Upper lobe of left lung (tissue), 4 donors: Measurements from ENCODE around the gene OR52E2.

Experiments
- EP300 ChIP-seq, 4 donors: sonication (generic); formaldehyde crosslinking; IDR thresholded peaks; one replicate each; pipeline ENCODE4 v1.5.1; 2017; ENCODE audit warnings: antibody characterized with exemption in 4 of 4, control low read depth in 2 of 4
- TF ChIP-seq, protein P1 (sequence below), 6 experiments: fragments of 450-650 bp in 4 of 6; fragments of 200-600 bp in 2 of 6; sonication (generic) in 2 of 6; IDR thresholded peaks; one replicate each; pipeline ENCODE4 v1.5.1; 2016 to 2019; ENCODE audit warnings: antibody characterized with exemption in 6 of 6

DNA sequence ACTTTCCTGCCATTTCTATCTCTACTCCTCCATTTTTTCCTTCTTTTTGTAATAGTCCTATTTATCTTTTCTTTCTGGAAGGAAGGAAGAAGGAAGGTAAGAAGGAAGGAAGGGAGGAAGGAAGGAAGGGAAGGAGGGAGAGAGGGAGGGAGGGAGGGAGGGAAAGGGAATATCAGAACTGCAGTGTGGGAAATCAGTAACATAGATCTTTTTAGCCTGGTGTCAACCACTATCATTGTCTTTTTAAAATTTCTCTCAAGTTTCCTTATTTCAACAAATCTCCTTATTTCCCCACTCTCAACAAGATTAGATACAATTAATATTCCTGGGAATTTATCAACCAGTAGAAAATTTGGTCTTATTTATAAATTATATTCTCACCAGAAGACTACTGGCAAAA, 43.6 kb upstream of the OR52E2 start:
- no peak for TF ChIP-seq EP300 (IDR thresholded peaks at IDR 0.05)
- TF ChIP-seq, protein P1, sequence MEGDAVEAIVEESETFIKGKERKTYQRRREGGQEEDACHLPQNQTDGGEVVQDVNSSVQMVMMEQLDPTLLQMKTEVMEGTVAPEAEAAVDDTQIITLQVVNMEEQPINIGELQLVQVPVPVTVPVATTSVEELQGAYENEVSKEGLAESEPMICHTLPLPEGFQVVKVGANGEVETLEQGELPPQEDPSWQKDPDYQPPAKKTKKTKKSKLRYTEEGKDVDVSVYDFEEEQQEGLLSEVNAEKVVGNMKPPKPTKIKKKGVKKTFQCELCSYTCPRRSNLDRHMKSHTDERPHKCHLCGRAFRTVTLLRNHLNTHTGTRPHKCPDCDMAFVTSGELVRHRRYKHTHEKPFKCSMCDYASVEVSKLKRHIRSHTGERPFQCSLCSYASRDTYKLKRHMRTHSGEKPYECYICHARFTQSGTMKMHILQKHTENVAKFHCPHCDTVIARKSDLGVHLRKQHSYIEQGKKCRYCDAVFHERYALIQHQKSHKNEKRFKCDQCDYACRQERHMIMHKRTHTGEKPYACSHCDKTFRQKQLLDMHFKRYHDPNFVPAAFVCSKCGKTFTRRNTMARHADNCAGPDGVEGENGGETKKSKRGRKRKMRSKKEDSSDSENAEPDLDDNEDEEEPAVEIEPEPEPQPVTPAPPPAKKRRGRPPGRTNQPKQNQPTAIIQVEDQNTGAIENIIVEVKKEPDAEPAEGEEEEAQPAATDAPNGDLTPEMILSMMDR (IDR thresholded peaks at IDR 0.05) = no peak
